Testis (tissue), 2 donors: ENCODE results near the gene CCN5.

Experiments
- CTCF ChIP-seq, 3 experiments: fragments of 450-650 bp in 2 of 3; fragments of 200-600 bp in 1 of 3; sonication (generic) in 1 of 3; IDR thresholded peaks; one replicate each; pipeline ENCODE4 v1.5.1; 2016 to 2019; ENCODE audit warnings: antibody characterized with exemption in 3 of 3, mild to moderate bottlenecking in 2 of 3, moderate library complexity in 1 of 3
- POLR2A ChIP-seq: fragments of 450-650 bp; IDR thresholded peaks from one replicate; pipeline ENCODE4 v1.6.1; 2017; ENCODE audit warnings: antibody characterized with exemption, mild to moderate bottlenecking, moderate library complexity

GRCh38 chr20:44711237-44711636 is 3.9 kb upstream of the CCN5 start:
- no peak for TF ChIP-seq CTCF (IDR thresholded peaks at IDR 0.05)
- TF ChIP-seq POLR2A, result no peak
